Stimulated activated CD4-positive, alpha-beta T cell treated with anti-CD3 and anti-CD28 coated beads, Interleukin-4, amount 100 ng/mL, for 48 hours (primary cell): ENCODE results near the gene LBR.

ENCODE experiments used
- DNase-seq, 2 donors: peaks; one replicate each; pipeline ENCODE4 v3.0.0-alpha.2; 2020; ENCODE audit warnings: low read depth in 2 of 2

LBR gene

GRCh38 chr1:225374996-225375395 lies 52.8 kb downstream of the LBR start:
- DNase-seq, result no peak

DNA sequence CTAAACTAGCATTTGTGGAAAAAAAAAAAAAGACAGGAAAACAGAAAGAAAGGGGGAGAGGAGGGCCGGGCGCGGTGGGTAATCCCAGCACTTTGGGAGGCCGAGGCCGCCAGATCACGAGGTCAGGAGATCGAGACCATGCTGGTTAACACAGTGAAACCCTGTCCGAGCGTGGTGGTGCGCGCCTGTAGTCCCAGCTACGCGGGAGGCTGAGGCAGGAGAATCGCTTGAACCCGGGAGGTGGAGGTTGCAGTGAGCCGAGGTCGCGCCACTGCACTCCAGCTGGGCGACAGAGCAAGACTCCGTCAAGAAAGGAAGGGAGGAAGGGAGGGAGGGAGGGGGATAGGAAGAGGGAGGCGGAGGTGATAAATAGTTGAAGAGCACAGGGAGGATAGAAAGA lies 54.7 kb downstream of the LBR start:
- DNase-seq, result no peak

DNA sequence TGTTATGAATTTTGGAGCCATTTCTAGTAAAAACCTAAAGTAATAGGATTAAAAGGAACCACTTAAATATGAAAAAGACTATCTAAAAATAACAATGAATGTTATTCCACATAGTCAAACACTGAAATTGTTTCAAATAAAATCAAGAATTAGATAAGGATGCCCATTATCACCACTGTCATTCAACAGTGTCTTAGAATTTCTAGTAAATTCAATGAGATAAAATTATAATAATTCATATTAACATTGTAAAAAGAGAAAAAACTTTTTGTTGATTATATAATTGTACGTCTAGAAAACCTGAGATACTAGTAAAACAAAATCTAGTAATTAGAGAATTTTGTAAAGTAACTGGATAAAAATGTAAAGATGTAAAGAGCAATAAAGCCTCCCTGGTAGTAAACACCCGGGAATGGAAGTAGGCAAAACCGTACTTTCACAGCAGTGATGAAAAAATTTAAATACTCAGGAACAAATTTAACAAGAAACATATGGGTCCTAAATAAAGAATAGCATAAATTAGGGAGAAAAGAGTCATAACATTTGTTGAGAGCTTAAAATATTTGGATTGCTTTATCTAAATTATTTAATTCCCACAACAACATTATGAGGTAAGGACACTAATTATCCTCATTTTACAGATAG lies 56.4 kb downstream of the LBR start:
- no peak for DNase-seq

GRCh38 chr1:225368036-225368552 lies 59.7 kb downstream of the LBR start:
- DNase-seq, result no peak

DNA sequence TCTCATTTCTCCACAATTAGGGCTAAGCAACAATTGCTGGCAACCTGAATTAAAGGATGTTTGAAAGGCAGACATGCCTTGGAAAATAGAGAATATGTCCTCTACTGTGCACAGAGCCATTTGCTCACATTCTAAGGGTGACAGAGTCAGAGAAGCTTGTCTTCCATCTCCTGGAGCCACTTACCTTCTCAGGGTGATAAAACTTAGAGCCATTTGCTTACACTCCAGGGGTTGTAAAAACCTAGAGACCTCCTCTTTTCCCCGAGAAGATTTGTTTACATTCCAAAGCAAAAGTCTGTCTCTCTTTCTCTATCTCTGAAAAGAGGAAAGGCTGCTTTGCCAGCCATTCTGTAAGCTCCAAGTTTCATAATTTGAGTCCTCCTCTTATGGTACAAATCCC lies 61.3 kb downstream of the LBR start:
- DNase-seq, result no peak

- no peak for DNase-seq
Measured at GRCh38 chr1:225366018-225366417, 61.8 kb downstream of the LBR start.

GRCh38 chr1:225364439-225364838 lies 63.4 kb downstream of the LBR start:
- no peak for DNase-seq

GRCh38 chr1:225362805-225363204 lies 65.0 kb downstream of the LBR start:
- DNase-seq, result no peak

GRCh38 chr1:225361176-225361575 lies 66.7 kb downstream of the LBR start:
- DNase-seq, result no peak

GRCh38 chr1:225360119-225360518 lies 67.7 kb downstream of the LBR start:
- no peak for DNase-seq

GRCh38 chr1:225355863-225356262 lies 72.0 kb downstream of the LBR start:
- no peak for DNase-seq

DNA sequence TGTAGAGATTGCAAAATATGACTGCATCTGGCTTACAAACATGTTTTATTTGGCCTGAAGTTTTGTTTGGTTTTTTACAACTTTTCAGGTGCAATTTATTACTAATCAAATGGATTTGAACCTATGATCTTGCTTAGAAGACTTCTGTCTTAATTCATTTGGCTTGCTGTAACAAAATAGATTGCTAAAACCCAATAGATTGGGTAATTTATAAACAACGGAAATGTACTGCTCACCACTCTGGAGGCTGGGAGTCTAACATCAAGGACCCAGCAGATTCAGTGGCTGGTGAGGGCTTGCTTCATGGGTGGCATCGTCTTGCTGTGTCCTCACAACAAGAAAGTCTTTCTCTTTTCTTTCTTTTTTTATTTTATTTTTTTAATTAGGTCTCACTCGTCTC lies 72.9 kb downstream of the LBR start:
- no peak for DNase-seq
